GM21528 (cell line): Measurements from ENCODE around the gene BZW2.
"Not testable (repeated sequence)": the region's sequence is repeated elsewhere in the genome, so short reads cannot be mapped to it uniquely, and the experiment has no call there.

Experiments used
- ATAC-seq: cut with Tn5 transposase; IDR thresholded peaks from one replicate; pipeline ENCODE4 v1.9.1; 2021; ENCODE audit warnings: mild to moderate bottlenecking, moderate library complexity; ENCODE audit not compliant: unreplicated experiment, low FRiP score

The BZW2 gene

DNA sequence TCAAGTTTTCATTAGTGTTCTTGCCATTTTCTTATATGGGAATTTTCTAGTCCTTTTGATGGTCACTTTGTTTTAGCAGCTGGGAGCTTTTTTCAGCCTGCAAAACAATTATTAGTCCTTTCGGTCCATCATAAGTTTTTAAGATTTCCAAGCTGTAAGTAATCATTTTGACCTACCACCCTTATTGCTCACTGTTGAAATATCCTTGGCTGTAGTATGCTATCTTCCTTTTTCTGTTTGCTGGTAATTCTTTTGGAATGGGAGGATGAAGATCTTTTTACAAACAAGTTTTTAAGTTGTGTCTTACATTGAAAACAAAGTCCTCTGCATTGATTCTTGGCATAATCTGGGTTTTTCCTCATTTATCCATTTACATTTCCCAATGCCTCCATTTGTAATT, 24.0 kb downstream of the BZW2 start:
- ATAC-seq = no peak

DNA sequence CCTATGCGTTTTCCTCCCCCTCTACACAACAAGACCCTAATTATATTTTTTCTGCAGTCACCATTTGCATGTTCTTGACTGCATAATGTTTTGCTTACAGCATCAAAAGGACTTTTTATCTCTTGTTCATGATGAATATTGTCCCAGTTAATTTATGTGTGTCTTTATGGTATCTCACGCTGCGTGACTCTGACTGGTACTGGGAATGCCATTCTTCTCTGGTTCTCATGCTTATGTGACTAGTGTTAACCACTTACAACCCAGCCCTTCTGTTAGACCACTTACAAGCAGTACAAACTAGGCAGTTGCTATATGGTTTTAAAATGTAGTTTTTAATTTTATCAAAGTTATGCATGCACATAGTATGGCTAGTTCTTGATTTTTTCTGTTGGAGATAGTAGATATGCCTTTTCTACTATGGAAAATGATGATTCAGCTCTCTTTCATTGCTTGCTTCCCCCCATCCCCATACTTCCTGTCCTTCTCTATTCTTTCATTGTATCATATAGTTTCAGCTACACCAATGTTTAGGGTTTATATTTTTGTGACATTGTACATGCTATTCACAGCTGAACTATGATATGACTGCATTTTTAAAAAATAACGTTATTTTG, 24.9 kb downstream of the BZW2 start:
- no peak for ATAC-seq

DNA sequence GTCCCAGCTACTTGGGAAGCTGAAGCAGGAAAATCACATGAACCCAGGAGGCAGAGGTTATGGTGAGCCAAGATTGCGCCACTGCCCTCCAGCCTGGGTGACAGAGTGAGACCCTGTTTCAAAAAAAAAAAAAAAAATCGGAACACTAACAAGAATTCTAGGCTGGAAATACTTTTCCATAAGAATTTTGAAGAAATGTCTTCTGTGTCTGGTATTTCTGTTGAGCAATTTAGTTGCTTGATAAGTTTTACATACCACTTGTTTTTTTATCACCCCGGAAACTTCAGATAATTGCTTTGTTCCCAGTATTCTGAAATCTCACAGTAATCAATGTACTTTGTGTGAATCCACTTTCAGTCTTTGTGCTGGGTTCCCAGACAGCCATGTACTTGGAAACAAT, 25.8 kb downstream of the BZW2 start:
- ATAC-seq = no peak

DNA sequence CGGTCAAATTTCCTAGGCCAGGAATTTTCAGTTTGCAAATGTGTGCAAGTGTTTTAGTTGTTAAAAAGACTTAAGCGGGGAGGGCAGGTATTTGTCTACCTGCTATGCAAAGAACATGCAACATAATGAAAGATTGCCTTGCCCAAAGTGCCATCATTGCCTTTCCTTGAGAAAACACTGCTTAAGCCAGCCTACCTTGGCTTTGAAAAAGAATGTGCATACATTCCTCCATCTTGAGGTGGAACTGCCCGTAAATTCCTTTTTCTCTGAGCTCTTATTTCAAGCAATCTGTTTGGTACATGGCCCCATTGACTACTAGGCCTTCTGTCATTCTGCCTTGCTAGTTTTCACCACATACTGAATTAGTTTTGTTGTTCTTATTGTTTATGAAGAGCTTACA, 29.3 kb downstream of the BZW2 start:
- no peak for ATAC-seq

DNA sequence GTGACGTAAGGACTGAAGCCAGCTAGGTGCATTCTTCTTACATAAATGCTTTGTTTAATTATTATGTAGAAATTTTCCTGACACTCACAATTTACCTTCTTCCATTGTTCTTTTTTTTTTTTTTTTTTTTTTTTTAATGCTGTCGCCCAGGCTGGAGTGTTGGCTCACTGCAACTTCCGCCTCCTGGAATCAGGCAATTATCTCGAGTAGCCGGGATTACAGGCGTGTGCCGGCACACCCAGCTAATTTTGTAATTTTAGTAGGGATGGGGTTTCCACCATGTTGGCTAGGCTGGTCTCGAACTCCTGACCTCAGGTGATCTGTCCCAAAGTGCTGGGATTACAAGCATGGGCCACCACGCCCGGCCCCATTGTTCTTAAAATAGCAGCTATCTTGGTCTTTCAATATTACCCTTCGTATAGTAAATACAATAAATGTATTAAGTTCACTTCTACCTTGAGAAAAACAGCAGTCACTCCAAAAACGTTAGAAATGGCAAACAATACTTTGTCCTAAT, 32.1 kb downstream of the BZW2 start:
- ATAC-seq = no peak

DNA sequence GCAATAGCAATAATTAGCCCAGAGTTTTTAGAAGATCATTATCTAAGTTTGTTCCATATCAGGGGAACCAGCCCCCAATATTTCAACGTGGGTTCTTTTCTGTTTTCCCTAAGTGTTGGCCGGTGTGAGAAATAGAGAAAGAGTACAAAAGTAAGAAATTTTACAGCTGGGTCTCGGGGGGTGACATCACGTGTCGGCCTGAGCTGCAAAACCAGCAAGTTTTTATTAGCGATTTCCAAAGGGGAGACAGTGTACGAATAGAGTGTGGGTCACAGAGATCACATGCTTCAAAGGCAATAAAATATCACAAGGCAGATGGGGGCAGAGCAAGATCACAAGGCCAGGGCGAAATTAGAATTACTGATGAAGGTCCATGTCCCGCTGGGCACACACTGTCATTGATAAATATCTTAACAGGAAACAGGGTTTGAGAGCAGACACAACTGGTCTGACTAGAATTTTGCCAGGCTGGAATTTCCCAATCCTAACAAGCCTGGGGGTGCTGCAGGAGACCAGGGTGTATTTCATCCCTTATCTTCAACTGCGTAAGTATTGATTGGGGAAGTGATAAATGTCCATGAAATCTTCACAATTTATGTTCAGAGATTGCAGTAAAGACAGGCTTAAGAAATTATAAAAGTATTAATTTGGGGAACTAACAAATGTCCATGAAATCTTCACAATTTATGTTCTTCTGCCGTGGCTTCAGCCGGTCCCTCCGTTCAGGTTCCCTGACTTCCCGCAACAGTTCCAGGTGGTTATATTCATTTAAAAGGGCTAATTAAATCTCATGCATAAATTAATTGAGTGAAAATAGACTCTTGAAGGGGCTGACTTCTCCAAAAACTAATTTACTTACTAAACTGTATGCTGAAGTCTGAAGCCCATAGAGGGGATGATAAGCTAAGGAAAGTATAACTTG, 32.9 kb downstream of the BZW2 start:
- ATAC-seq = not testable (repeated sequence)

DNA sequence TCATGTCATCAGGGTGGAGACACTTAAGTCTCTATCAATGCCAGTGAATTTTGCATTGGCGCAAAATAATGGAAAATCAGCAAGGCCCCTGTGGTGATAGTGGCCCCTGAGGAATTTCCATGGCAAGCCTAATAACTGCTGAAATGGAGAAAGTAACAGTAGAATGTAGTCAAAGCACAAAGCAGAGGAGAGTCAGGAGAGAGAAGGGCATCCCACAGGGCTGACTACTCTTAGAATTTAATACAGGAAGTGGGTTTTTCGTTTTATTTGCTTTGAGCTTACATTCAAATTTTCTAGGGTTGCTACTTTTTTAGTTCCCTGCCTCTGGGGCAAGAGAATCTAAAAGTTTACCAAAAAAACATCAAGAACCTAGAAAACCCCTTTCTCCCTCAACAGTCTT, 39.0 kb downstream of the BZW2 start:
- no peak for ATAC-seq

DNA sequence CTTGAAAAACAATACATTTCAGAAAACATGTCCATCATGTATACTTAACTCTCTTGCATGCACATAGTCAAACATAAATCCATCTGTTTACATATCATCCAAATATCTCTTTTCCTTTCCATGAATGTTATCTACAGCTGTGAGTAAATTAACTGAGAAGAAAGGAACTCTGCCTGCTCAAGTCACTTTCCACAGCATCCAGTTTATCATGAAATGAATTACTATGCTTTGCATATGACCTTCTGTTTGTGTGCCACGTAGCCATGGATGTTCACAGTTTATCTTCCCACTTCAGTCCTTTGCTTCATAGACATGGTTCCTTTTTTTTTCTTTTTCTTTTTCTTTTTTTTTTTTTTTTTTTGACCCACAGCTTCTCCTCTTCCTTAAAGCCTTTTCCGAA, 39.6 kb downstream of the BZW2 start:
- ATAC-seq = no peak

DNA sequence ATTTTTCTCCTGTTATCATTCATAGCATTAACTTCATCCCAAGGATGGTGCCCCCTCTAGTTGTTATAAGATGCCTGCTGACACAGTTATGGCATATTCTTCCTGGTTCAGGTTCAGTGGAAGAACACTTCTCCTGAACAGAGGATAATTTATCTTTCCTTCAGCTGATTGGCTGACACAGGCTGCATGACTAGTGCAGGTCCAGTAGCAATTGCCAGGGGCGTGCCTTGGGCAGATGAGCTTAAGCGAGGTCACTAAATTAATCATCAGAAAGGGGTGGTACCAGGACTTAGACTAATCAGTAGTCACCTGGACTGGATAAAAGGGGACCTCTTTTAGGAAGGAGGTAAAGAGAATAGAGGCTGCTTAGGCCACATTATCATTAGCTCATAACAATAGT, 42.3 kb downstream of the BZW2 start:
- ATAC-seq = no peak

DNA sequence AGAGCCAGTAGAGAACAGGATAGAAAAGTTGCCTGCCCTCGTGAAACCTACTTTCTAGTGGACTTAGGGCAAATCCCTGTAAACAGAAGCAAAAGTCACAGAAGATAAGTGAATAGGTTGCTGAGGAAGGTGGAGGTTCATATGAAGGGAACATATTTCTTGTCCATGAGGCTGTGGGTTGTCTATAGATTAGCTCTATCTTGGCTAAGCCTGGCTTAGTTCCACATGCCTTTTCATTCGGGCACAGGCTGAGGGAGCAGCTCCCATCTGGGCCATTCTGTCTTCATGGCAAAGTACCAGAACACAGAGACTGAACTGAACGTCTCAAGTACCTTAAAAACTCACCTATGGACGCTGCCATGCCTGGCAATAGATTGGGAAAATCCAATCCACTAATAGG, 45.3 kb downstream of the BZW2 start:
- no peak for ATAC-seq

DNA sequence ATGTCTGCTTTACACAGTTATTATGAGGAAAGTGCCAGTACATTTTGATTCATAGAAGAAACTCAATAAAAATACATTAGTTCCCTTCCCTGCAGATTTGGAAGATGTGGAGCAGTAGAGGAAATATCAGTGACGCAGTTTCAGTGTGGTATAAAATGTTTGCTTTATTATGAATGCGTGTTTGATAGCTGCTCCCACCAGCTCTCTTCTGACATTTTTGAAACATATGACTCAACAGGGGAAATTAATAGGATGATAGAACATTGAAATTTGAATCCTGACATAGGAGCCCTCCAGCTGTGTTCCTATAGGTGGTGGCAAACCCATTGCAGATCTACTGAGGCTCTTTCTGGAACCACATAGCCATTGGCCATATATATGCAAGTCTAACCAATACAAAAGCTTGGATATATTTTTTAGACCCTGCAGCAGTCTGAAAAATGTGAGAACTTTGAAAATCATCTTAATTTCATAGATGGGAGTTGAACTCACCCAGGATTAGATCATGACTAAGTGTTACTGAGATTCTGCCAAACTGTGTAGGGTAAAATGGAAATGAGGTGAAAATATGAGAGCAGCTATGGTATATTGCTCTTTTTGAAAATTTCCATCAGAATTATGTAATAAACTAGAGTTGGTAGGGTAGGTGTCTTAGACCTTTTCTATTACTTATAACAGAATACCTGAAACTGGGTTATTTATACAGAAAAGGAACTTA, 47.8 kb downstream of the BZW2 start:
- ATAC-seq = no peak

DNA sequence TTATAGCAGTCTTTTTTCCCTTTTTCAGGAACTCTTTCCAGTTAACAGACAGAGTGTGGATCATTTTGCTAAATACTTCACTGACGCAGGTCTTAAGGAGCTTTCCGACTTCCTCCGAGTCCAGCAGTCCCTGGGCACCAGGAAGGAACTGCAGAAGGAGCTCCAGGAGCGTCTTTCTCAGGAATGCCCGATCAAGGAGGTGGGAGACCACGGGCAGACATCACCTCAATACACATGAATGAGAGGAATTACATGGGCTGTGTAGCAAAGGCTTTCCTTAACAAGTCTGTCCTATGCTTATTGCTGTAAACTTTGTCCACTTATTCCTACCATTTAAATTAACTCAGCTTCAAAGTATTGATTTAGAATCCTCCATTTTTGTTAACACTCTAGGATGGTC, 48.8 kb downstream of the BZW2 start:
- no peak for ATAC-seq

DNA sequence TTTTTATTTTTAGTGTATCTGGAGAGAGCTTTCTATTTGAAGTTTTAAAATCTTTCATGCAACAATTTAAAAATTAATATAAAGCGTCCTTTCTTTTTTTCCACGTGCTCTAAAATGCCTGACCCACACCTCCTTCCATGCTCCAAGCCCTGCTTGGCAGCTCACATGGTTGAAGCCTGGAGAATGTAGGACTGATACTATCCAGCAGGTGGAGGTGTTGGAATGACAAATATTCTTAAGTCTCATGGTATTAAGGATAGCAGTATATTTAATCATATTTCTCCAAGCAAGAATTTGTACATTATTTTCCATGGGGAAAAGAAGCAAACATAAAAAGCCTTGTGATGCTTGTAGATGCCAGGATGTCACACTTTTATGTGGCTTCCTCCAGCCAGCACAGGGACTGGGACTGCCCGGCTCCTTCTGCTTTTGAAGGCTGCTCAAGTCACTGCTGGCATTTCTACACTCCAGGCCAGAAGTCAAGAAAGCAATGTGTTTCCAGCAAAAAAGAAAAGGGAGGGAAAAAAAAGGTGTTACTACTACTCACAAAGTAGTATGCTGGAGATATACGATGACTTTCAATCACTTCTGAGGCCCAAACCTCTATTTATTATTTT, 49.7 kb downstream of the BZW2 start:
- no peak for ATAC-seq

DNA sequence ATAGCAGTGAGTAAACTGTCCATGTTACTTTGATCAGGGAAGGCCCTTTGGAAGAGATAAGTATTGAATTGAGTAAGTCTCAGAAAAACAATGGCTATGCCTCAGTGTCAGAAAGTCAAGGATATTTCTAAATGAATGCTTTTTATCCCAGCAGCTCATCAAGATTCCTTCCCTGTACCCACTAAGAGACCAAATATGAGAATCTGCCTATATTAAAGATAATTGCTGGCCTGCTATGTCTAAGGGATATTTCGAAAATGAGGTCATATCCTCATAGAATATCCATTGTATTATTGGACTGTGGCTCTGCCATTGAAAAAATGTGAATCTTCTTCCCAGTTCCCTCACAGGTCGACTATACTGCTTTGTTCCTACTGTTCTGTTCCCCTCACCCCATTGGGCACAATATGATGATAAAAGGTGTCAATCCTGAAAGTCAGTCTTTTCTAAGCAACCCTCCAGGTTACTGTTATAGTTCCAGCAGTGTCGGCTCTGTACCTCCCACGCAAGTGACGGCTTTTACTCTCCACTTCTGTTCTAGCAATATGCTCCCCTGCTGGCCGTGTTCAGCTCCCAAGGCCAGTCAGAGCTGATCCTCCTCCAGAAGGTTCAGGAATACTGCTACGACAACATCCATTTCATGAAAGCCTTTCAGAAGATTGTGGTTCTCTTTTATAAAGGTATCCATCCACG, 51.7 kb downstream of the BZW2 start:
- no peak for ATAC-seq

DNA sequence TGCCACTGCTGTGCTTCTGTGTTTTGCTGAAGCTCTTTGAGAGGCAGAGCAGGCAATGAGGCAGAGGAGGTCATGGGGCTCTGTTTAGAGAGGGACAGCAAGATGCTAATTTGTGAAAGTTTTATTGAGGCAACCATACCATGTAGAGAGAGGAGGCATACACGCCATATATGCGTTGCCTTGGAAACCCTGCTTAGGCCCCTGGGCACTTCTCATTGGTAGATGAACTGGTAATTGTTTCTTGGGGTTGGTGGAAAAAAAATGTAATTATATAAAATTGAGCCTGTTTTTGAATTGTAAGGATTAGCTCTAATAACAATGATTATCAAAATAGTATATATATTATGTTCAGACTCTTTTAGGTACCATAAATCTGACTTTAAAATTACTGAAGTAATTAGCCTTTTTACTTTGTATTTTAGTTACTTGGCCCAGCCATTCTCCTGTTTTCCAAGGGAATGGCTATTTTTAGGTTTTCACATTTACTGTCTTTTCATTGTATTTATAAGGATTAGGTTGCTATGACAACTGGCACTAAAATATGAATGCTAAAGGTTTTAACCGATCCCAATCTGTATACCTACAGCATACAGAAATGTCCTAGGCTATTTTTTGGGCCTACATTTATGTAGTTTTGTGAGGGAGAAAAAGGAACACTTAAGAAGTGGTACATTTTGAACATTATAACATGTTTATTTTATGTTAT, 52.4 kb downstream of the BZW2 start:
- no peak for ATAC-seq

DNA sequence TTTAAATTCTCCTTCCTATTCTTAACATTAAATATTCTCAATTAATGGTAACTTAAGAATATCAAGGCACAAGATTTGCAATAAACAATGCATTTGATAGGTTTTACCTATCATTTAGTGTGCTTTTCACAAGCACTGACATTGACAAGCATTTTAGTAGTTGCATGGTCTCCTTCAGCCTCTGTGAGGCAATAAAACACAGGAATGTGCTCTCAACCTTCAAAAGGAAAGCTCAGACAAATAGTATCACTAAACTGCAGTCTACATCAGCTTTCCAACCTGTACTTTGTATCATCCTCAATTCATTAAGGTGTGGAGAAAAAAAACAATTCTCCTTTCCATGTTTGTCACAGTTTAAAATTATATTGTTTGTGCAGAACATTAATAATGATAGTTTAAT, 56.5 kb downstream of the BZW2 start:
- no peak for ATAC-seq

DNA sequence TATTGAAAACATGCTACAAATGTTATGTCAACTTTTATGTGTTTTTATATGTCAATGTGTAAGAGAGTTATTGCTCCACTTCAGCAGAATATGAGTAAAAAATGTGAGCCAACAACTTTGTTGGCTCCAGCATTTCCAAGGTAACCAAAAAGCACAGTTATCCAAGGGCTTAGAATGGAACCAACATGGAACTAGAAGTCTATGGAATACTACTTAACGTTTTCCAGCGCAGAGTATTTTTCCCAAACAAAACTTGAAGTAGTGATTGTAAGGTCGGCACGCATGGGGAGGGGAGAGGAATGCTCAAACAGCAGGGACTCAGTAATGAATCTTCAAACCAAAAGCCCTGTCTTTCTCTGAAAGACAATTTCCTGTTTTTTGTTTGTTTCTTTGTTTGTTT, 62.5 kb downstream of the BZW2 start:
- no peak for ATAC-seq

DNA sequence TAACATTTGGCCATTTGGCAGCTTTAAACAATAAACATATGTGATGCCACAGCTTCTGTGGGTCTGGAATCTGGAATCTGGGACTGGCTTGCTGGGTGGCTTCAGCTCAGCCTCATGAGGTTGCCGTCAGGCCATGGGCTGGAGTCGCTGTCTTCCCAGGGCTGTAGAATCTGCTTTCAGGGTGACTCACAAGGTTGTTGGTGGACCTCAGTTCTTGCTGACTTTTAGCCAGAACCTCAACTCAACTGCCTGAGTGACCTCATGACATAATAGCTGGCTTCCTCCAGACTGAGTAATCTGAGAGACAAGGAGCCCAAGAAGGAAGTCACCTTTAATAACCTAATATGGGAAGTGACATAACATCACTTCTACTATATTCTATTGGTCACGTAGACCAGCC, 63.0 kb downstream of the BZW2 start:
- ATAC-seq = no peak

DNA sequence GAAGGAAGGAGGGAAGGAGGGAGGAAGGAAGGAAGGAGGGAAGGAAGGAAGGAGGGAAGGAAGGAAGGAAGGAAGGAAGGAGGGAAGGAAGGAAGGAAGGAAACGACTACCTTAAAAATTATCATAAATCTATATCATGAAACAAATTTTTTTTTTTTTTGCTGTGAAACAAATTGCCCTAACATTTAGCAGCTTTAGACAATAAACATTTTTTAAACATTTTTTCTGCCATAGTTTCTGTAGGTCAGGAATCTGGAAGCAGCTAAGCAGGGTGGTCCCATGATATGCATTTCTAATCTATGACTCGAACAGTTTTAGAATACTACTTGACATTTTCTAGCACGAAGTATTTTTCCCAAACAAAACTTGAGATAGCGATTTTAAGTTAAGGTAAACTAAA, 64.7 kb downstream of the BZW2 start:
- ATAC-seq = no peak

DNA sequence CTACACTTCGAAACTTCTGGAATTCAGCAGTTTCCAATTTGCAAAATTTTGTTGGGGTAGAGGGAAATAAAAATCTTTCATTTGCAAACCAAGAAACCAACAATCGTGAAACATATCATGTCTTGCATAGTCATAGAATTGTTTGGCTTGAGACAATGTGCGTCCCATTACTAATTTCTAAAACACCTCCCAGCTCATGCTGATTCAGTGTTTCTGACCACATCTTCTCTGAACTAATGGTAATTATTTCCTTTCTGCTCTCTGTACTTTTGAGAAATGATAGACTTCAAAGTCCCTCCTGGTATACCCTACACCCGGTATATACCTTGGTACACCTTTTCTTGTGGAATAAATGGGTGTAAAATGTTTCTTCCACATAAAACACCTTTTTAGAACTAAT, 65.7 kb downstream of the BZW2 start:
- no peak for ATAC-seq
